HepG2 (cell line): ENCODE data around the gene NR2F6. TPM values are rescaled to one million over a fixed set of nuclear protein-coding genes. Genes with fewer than 3 reads are reported as not detected.

Experiments
- ARNT ChIP-seq: fragments of 450-650 bp; IDR thresholded peaks from 2 replicates; pipeline ENCODE4 v1.6.1; 2017
- ATF2 ChIP-seq: sonication (generic); formaldehyde crosslinking; IDR thresholded peaks from 2 replicates; pipeline ENCODE4 v1.4.0; 2020; ENCODE audit warnings: missing genetic modification reagents
- CBX1 ChIP-seq: IDR thresholded peaks from one replicate; pipeline ENCODE4 v1.6.1; 2016; ENCODE audit warnings: antibody characterized with exemption, low read depth
- GTF3A ChIP-seq: sonication (generic); formaldehyde crosslinking; conservative IDR thresholded peaks from 2 replicates; pipeline ENCODE4 v1.4.0; 2020; ENCODE audit warnings: mild to moderate bottlenecking, missing genetic modification reagents
- IRX3 ChIP-seq: sonication (generic); formaldehyde crosslinking; IDR thresholded peaks from 2 replicates; pipeline ENCODE4 v1.8.1; 2023; ENCODE audit warnings: mild to moderate bottlenecking, low read depth, missing genetic modification reagents, borderline replicate concordance
- KDM3A ChIP-seq: IDR thresholded peaks from 2 replicates; pipeline ENCODE4 v1.6.1; 2018; ENCODE audit warnings: low read depth, missing compliant biosample characterization
- MXD3 ChIP-seq: IDR thresholded peaks from 2 replicates; pipeline ENCODE4 v1.6.1; 2016; ENCODE audit warnings: mild to moderate bottlenecking, missing biosample characterization, missing genetic modification reagents
- NR2F2 ChIP-seq: IDR thresholded peaks from 2 replicates; pipeline ENCODE4 v1.6.1; 2012; ENCODE audit warnings: low read depth, inconsistent platforms, borderline replicate concordance
- SMYD3 ChIP-seq: sonication (generic); formaldehyde crosslinking; IDR thresholded peaks from 2 replicates; pipeline ENCODE4 v1.8.1; 2023; ENCODE audit warnings: mild to moderate bottlenecking, missing genetic modification reagents
- TEAD3 ChIP-seq: optimal IDR thresholded peaks from 2 replicates; pipeline ENCODE3; 2016; ENCODE audit warnings: borderline replicate concordance
- THAP9 ChIP-seq: sonication (generic); formaldehyde crosslinking; IDR thresholded peaks from 2 replicates; pipeline ENCODE4; 2020; ENCODE audit warnings: missing genetic modification reagents, mild to moderate bottlenecking, borderline replicate concordance
- TMF1 ChIP-seq: sonication (generic); formaldehyde crosslinking; IDR thresholded peaks from 2 replicates; pipeline ENCODE4 v1.8.1; 2022; ENCODE audit warnings: low read depth, missing genetic modification reagents
- ZEB1 ChIP-seq: IDR thresholded peaks from 2 replicates; pipeline ENCODE4 v1.6.1; 2012; ENCODE audit warnings: mild to moderate bottlenecking, low read depth, inconsistent platforms; ENCODE audit not compliant: insufficient replicate concordance
- ZFP82 ChIP-seq: sonication (generic); formaldehyde crosslinking; IDR thresholded peaks from 2 replicates; pipeline ENCODE4 v1.5.1; 2020; ENCODE audit warnings: mild to moderate bottlenecking, missing genetic modification reagents, borderline replicate concordance
- ZKSCAN1 ChIP-seq: fragments of 150-350 bp; IDR thresholded peaks from 2 replicates; pipeline ENCODE4 v1.6.1; 2014; ENCODE audit warnings: low read length
- ZNF207 ChIP-seq: fragments of 450-650 bp; IDR thresholded peaks from 2 replicates; pipeline ENCODE4 v1.6.1; 2016; ENCODE audit warnings: antibody characterized with exemption, borderline replicate concordance
- ZNF570 ChIP-seq: sonication (generic); formaldehyde crosslinking; IDR thresholded peaks from 2 replicates; pipeline ENCODE4 v1.4.0; 2020; ENCODE audit warnings: mild to moderate bottlenecking, missing genetic modification reagents, borderline replicate concordance
- ZNF589 ChIP-seq: sonication (generic); formaldehyde crosslinking; conservative IDR thresholded peaks from 2 replicates; pipeline ENCODE4 v1.8.0; 2022; ENCODE audit warnings: mild to moderate bottlenecking, moderate library complexity, missing genetic modification reagents
- ZXDC ChIP-seq: sonication (generic); formaldehyde crosslinking; IDR thresholded peaks from 2 replicates; pipeline ENCODE4 v1.5.0; 2020; ENCODE audit warnings: mild to moderate bottlenecking, missing genetic modification reagents
- polyA plus RNA-seq, 8 experiments: library from polyadenylated mRNA; depleted of rRNA in 3 of 8; stranded (reverse) in 7 of 8; unstranded in 1 of 8; fragments of >200 nt; fragmentation: Illumina TruSeq in 4 of 8; extraction: Trizol in 4 of 8; gene quantifications; 2 replicates each; pipeline versions ENCODE4 v1.2.1 to v1.2.3, GENCODE V29; 2011 to 2016; ENCODE audit warnings: low read depth in 4 of 8, missing spikeins in 1 of 8, mixed read lengths in 1 of 8; ENCODE audit not compliant: insufficient read depth in 1 of 8
- total RNA-seq, 5 experiments: library from RNA; depleted of rRNA; stranded (reverse); fragments of >200 nt; fragmentation: Illumina TruSeq; extraction: Trizol; gene quantifications; 2 replicates each; pipeline ENCODE4 v1.2.3, GENCODE V29; 2016; ENCODE audit warnings: low read depth in 1 of 5

The NR2F6 gene
- total and polyA plus RNA-seq, 2 of the 13 experiments (the other 11 are each of a cell fraction or from before 2014, with no cell fraction given), result 30.9 to 72.4 TPM

GRCh38 chr19:17215127-17215971 is 30.4 kb downstream of the NR2F6 start, which contains the start of gene USE1 (continued):
- TF ChIP-seq ZXDC, result peak; percentile 72; the same call in 1 of the 2 replicates
- peak; percentile 56 for TF ChIP-seq ZEB1
- TF ChIP-seq IRX3 (CRISPR knock-in tag), result 0 out of 2 replicates have a peak, but pooled peaks have one; percentile 4
- no peak for TF ChIP-seq SMYD3 (CRISPR knock-in tag)
- TF ChIP-seq THAP9 (CRISPR knock-in tag), result peak; percentile 97
- no peak for TF ChIP-seq ZNF570 (CRISPR knock-in tag)
- TF ChIP-seq ARNT, result no peak
- TF ChIP-seq ZNF207, result no peak
- TF ChIP-seq NR2F2, result no peak
- no peak for TF ChIP-seq GTF3A
- TF ChIP-seq CBX1, result no peak
- TF ChIP-seq ATF2, result no peak
- no peak for TF ChIP-seq TMF1 (CRISPR knock-in tag)
- TF ChIP-seq ZKSCAN1, result no peak
- peak; percentile 88 for TF ChIP-seq ZFP82 (CRISPR knock-in tag)
- no peak for TF ChIP-seq ZNF589
- TF ChIP-seq TEAD3 (CRISPR knock-in tag), result peak; percentile 12
- no peak for TF ChIP-seq KDM3A
- peak; percentile 54; the same call in 1 of the 2 replicates for TF ChIP-seq MXD3
